ENCODE measurements around the gene NPIPA2.
"Not testable (repeated sequence)": the region's sequence is repeated elsewhere in the genome, so short reads cannot be mapped to it uniquely, and the experiment has no call there.

- TF ChIP-seq PREB (CRISPR knock-in tag; IDR thresholded peaks at IDR 0.05; ENCODE audit: borderline replicate concordance); CREM (CRISPR knock-in tag; IDR thresholded peaks at IDR 0.05); NR3C1 (CRISPR knock-in tag; conservative IDR thresholded peaks at IDR 0.05; ENCODE audit: low read depth): not testable (repeated sequence)
Observed at GRCh38 chr16:14773654-14774053, 31.3 kb downstream of the NPIPA2 start.

Measured in WTC11 (cell line).